Activated T-helper 1 cell treated with anti-CD3 and anti-CD28 coated beads, Interleukin-12 subunit alpha, Interleukin-12 subunit beta, Interleukin-2, Interleukin-4 antibody, amounts not matched to agents 30 ng/mL and 10 ng/mL and 1 ng/mL, durations not matched to agents 14 hours and 24 hours and 36 hours (primary cell): ENCODE measurements around the gene LGI4. TPM values are rescaled to one million over a fixed set of nuclear protein-coding genes. Genes with fewer than 3 reads are reported as not detected.
"Not testable (repeated sequence)": the region's sequence is repeated elsewhere in the genome, so short reads cannot be mapped to it uniquely, and the experiment has no call there.

Experiments
- DNase-seq: peaks from one replicate; pipeline ENCODE4 v3.0.0; 2021; ENCODE audit warnings: low spot score
- H3K27ac Mint-ChIP-seq: one replicate; pipeline ENCODE4 v1.8.0; 2021; ENCODE audit warnings: mild to moderate bottlenecking, mixed read lengths
- H3K27me3 Mint-ChIP-seq: one replicate; pipeline ENCODE4 v1.8.0; 2022; ENCODE audit warnings: mild to moderate bottlenecking, moderate library complexity, mixed read lengths; ENCODE audit not compliant: insufficient read depth
- H3K36me3 Mint-ChIP-seq: one replicate; pipeline ENCODE4 v1.8.0; 2021; ENCODE audit warnings: low read depth, mixed read lengths
- H3K4me1 Mint-ChIP-seq: one replicate; pipeline ENCODE4 v1.8.0; 2021; ENCODE audit warnings: low read depth, mixed read lengths
- H3K4me3 Mint-ChIP-seq: one replicate; pipeline ENCODE4 v1.8.0; 2021; ENCODE audit warnings: mild to moderate bottlenecking, moderate library complexity, mixed read lengths
- H3K9me3 Mint-ChIP-seq: one replicate; pipeline ENCODE4 v1.8.0; 2021; ENCODE audit warnings: mixed read lengths
- intact Hi-C: fragments of 100-400 bp; cut with micrococcal nuclease; formaldehyde crosslinking; loops from one replicate; pipeline ENCODE4 v1.15.1; 2024
- total RNA-seq: library from RNA; stranded (reverse); gene quantifications from 2 replicates; pipeline ENCODE4 v1.2.3, GENCODE V29; 2022

The LGI4 gene
- total RNA-seq, 1 donor from 2014 or later: not detected

- H3K36me3 Mint-ChIP-seq: peaks cover 51% of the 10 kb centered on the region
- H3K4me1 Mint-ChIP-seq: peaks cover 55% of the 10 kb centered on the region
- H3K9me3 Mint-ChIP-seq: peaks cover 2% of the 10 kb centered on the region
- H3K27ac Mint-ChIP-seq: peak overlapping the region; percentile 100
- peaks cover 7% of the 10 kb centered on the region for H3K27me3 Mint-ChIP-seq
- peak overlapping the region; percentile 100 for H3K4me3 Mint-ChIP-seq
- DNase-seq: no peak
- intact Hi-C loops: loop anchor here (1.0 to 10.0 kb wide), 5 partner anchors 15 to 589 kb away; partner anchors contain the start of genes IGFLR1, LIN37, PSENEN and U2AF1L4
Observed at GRCh38 chr19:35155981-35156672, 21.3 kb upstream of the LGI4 start.

GRCh38 chr19:35155441-35155840 lies 20.6 kb upstream of the LGI4 start:
- DNase-seq: no peak
- H3K27ac Mint-ChIP-seq: peak overlapping the region; percentile 100
- no peaks in the 10 kb centered on the region for H3K9me3 Mint-ChIP-seq
- H3K4me3 Mint-ChIP-seq: peak overlapping the region; percentile 100
- peaks cover 7% of the 10 kb centered on the region for H3K27me3 Mint-ChIP-seq
- intact Hi-C loops: loop anchor here (1.0 to 10.0 kb wide), 5 partner anchors 15 to 589 kb away; partner anchors contain the start of genes IGFLR1, LIN37, PSENEN and U2AF1L4
- H3K4me1 Mint-ChIP-seq: peaks cover 54% of the 10 kb centered on the region
- peaks cover 44% of the 10 kb centered on the region for H3K36me3 Mint-ChIP-seq

- Mint-ChIP-seq H3K4me1 (peaks cover 54% of the 10 kb centered on the region), H3K36me3 (peaks cover 37% of the 10 kb centered on the region)
Observed at GRCh38 chr19:35154525-35155406, 19.9 kb upstream of the LGI4 start, which contains the start of gene FXYD5. Gene FXYD5 (plus strand): TSS chr19:35154735. CDS start chr19:35155551, 816 bp downstream.

GRCh38 chr19:35153701-35154524 lies 19.1 kb upstream of the LGI4 start:
- H3K9me3 Mint-ChIP-seq: no peaks in the 10 kb centered on the region
- peak; percentile 65 for DNase-seq
- H3K27ac Mint-ChIP-seq: peak overlapping the region; percentile 100
- peaks cover 7% of the 10 kb centered on the region for H3K27me3 Mint-ChIP-seq
- peaks cover 47% of the 10 kb centered on the region for H3K4me1 Mint-ChIP-seq
- H3K4me3 Mint-ChIP-seq: peak overlapping the region; percentile 100
- intact Hi-C loops: loop anchor here (1.0 to 10.0 kb wide), 3 partner anchors 13 to 591 kb away; partner anchors contain the start of genes IGFLR1, LIN37, PSENEN and U2AF1L4
- peaks cover 29% of the 10 kb centered on the region for H3K36me3 Mint-ChIP-seq

More at GRCh38 chr19:35154525-35155406, 19.9 kb upstream of the LGI4 start, which contains the start of gene FXYD5:
- peak within 1 kb of the TSS; percentile 100 for H3K4me3 Mint-ChIP-seq
- intact Hi-C loops: loop anchor here (1.0 to 10.0 kb wide), 5 partner anchors 16 to 590 kb away; partner anchors contain the start of genes IGFLR1, LIN37, PSENEN and U2AF1L4
- H3K9me3 Mint-ChIP-seq: no peaks in the 10 kb centered on the region
- peak within 1 kb of the TSS; percentile 100 for H3K27ac Mint-ChIP-seq
- peak; percentile 60 for DNase-seq
- H3K27me3 Mint-ChIP-seq: peaks cover 7% of the 10 kb centered on the region

- H3K27ac Mint-ChIP-seq, DNase-seq, H3K27me3 Mint-ChIP-seq, H3K9me3 Mint-ChIP-seq: not testable (repeated sequence)
- H3K36me3 Mint-ChIP-seq: peaks cover 22% of the 10 kb centered on the region
- peaks cover 40% of the 10 kb centered on the region for H3K4me1 Mint-ChIP-seq
- peak overlapping the region; percentile 100 for H3K4me3 Mint-ChIP-seq
- intact Hi-C loops: loop anchor here (1.0 to 10.0 kb wide), 2 partner anchors 12 to 592 kb away; partner anchors contain the start of genes IGFLR1, LIN37, PSENEN and U2AF1L4
Observed at GRCh38 chr19:35153129-35153522, 18.3 kb upstream of the LGI4 start.

- Mint-ChIP-seq H3K9me3 (no peaks in the 10 kb centered on the region), H3K4me3 (no peak overlapping the region), H3K4me1 (peaks cover 28% of the 10 kb centered on the region), H3K36me3 (peaks cover 13% of the 10 kb centered on the region), H3K27me3 (peaks cover 7% of the 10 kb centered on the region), H3K27ac (no peak overlapping the region)
- DNase-seq: no peak
- intact Hi-C loops: loop anchor here (10.0 kb wide), 1 partner anchor 593 kb away; the partner anchor contains the start of genes IGFLR1, LIN37, PSENEN and U2AF1L4
Observed at GRCh38 chr19:35151273-35152065, 16.6 kb upstream of the LGI4 start.

GRCh38 chr19:35150445-35150844 lies 15.6 kb upstream of the LGI4 start:
- Mint-ChIP-seq H3K27me3 (peaks cover 7% of the 10 kb centered on the region), H3K4me3 (no peak overlapping the region), H3K27ac (no peak overlapping the region), H3K9me3 (no peaks in the 10 kb centered on the region), H3K4me1 (peaks cover 22% of the 10 kb centered on the region), H3K36me3 (peaks cover 4% of the 10 kb centered on the region)
- intact Hi-C loops: loop anchor here (10.0 kb wide), 1 partner anchor 594 kb away; the partner anchor contains the start of genes IGFLR1, LIN37, PSENEN and U2AF1L4
- DNase-seq: no peak

- intact Hi-C loops: no loop called here
- Mint-ChIP-seq H3K36me3 (no peaks in the 10 kb centered on the region), H3K27me3 (peaks cover 8% of the 10 kb centered on the region), H3K9me3 (no peaks in the 10 kb centered on the region), H3K4me3 (no peak overlapping the region), H3K27ac (no peak overlapping the region), H3K4me1 (peaks cover 16% of the 10 kb centered on the region)
- no peak for DNase-seq
Observed at GRCh38 chr19:35149463-35149862, 14.6 kb upstream of the LGI4 start.

GRCh38 chr19:35146746-35147459 lies 12.0 kb upstream of the LGI4 start:
- Mint-ChIP-seq H3K27me3 (peaks cover 10% of the 10 kb centered on the region), H3K36me3 (peaks cover 2% of the 10 kb centered on the region), H3K4me3 (no peak overlapping the region), H3K4me1 (peaks cover 15% of the 10 kb centered on the region), H3K9me3 (no peaks in the 10 kb centered on the region), H3K27ac (no peak overlapping the region)
- no peak for DNase-seq
- intact Hi-C loops: no loop called here

- no peak overlapping the region for H3K4me3 Mint-ChIP-seq
- peaks cover 30% of the 10 kb centered on the region for H3K4me1 Mint-ChIP-seq
- H3K9me3 Mint-ChIP-seq: no peaks in the 10 kb centered on the region
- intact Hi-C loops: loop anchor here (5.0 kb wide), 1 partner anchor 202 kb away; the partner anchor contains the start of gene FFAR1
- peaks cover 2% of the 10 kb centered on the region for H3K36me3 Mint-ChIP-seq
- no peak overlapping the region for H3K27ac Mint-ChIP-seq
- H3K27me3 Mint-ChIP-seq: peaks cover 12% of the 10 kb centered on the region
- DNase-seq: no peak
Observed at GRCh38 chr19:35144600-35145436, 10.0 kb upstream of the LGI4 start.
